OCI-LY7 (cell line): Measurements from ENCODE around the gene PRF1.

ENCODE experiments used
- EZH2phosphoT487 ChIP-seq: fragments of 200-600 bp; sonication (generic); IDR thresholded peaks from 2 replicates; pipeline ENCODE4 v1.6.1; 2018; ENCODE audit warnings: low read depth, borderline replicate concordance, mild to moderate bottlenecking, mixed run types, antibody characterized with exemption, low read length, moderate library complexity, mixed read lengths
- TF ChIP-seq, protein P1 (sequence below): fragments of 200-600 bp; sonication (generic); conservative IDR thresholded peaks from 2 replicates; pipeline ENCODE4 v1.5.1; 2014; ENCODE audit warnings: mild to moderate bottlenecking, antibody characterized with exemption, low read length, moderate library complexity, mixed read lengths

DNA sequence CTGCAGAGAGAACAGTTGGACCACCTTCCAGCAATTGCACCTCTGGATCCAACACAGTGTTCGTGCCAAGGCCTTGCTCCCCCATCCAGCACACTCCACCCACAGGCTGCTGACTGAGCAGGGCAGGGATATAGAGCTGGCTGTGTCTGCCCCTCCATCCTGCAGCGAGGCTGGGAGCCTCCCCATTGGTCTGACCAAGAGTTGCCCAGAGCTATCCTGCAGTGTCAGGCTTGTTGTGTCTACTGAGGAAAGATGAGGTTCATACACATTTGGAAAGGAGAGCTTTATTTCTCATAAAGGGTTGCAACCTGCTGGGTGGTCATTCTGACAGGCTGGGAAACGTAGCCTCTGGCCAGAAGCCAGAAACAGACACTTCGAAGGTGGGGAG lies 27.1 kb downstream of the PRF1 start:
- TF ChIP-seq, protein P1, sequence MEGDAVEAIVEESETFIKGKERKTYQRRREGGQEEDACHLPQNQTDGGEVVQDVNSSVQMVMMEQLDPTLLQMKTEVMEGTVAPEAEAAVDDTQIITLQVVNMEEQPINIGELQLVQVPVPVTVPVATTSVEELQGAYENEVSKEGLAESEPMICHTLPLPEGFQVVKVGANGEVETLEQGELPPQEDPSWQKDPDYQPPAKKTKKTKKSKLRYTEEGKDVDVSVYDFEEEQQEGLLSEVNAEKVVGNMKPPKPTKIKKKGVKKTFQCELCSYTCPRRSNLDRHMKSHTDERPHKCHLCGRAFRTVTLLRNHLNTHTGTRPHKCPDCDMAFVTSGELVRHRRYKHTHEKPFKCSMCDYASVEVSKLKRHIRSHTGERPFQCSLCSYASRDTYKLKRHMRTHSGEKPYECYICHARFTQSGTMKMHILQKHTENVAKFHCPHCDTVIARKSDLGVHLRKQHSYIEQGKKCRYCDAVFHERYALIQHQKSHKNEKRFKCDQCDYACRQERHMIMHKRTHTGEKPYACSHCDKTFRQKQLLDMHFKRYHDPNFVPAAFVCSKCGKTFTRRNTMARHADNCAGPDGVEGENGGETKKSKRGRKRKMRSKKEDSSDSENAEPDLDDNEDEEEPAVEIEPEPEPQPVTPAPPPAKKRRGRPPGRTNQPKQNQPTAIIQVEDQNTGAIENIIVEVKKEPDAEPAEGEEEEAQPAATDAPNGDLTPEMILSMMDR: no peak
- no peak for TF ChIP-seq EZH2phosphoT487
